Measurements from ENCODE around the gene NHS.

- no peak for TF ChIP-seq POLR2AphosphoS5 (IDR thresholded peaks at IDR 0.05; ENCODE audit: low read depth, low read length)
- no peak for TF ChIP-seq REST (IDR thresholded peaks at IDR 0.05; ENCODE audit: insufficient read depth in 1 of 2, low read depth in 2 of 2, low read length in 2 of 2)
- TF ChIP-seq SIN3A (IDR thresholded peaks at IDR 0.05; ENCODE audit: borderline replicate concordance, insufficient read depth, low read length), result no peak
- TF ChIP-seq TAF1 (IDR thresholded peaks at IDR 0.05; ENCODE audit: borderline replicate concordance, insufficient read depth, low read length), result no peak
- TF ChIP-seq FOXP2 (optimal IDR thresholded peaks at IDR 0.05; ENCODE audit: borderline replicate concordance, extremely low read depth, extremely low read length, insufficient read depth), result no peak
These were observed 144.4 kb downstream of the NHS start for GRCh38 chrX:17519358-17519757.

Measured in PFSK-1 (cell line).